ENCODE results near the gene NKX1-2. TPM values are rescaled to one million over a fixed set of nuclear protein-coding genes. Genes with fewer than 3 reads are reported as not detected.

The NKX1-2 gene
- total RNA-seq, 2 experiments from 2014 or later: not detected

DNA sequence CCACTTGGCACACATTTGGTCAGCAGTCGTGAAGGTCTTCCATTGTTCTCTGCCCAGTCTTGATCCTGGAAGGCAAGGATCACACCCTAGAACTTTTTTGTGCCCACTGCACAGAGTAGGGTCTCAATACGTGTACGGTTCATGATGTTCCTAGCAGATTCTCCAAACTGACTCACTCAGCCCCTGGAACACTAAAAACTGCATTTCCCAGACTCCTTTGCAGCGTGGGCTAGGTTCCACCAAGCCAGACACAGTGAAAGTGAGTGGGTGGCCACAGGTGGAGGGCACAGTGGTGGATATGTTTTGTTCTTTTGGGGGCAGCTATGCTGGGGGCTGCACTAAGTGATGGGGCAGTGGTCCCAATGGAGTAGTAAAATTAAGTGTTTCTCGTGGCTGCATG, 10.3 kb upstream of the NKX1-2 start:
- POLR2A ChIA-PET: no interaction called here
- Mint-ChIP-seq H3K9me3 (ENCODE audit: insufficient read depth) (peaks cover 3% of the 10 kb centered on the region), H3K4me3 (no peak overlapping the region), H3K36me3 (ENCODE audit: low read depth) (peaks cover 6% of the 10 kb centered on the region), H3K27me3 (ENCODE audit: low read depth) (peaks cover 12% of the 10 kb centered on the region), H3K4me1 (ENCODE audit: low read depth) (peaks cover 14% of the 10 kb centered on the region), H3K27ac (no peak overlapping the region)
- CTCF ChIA-PET: interaction anchor here (1.5 to 2.0 kb wide), 2 partner anchors 11 to 56 kb away, joined by 4 to 6 read pairs; no protein-coding TSS in a partner anchor
- ATAC-seq: no peak
- no peak for DNase-seq

DNA sequence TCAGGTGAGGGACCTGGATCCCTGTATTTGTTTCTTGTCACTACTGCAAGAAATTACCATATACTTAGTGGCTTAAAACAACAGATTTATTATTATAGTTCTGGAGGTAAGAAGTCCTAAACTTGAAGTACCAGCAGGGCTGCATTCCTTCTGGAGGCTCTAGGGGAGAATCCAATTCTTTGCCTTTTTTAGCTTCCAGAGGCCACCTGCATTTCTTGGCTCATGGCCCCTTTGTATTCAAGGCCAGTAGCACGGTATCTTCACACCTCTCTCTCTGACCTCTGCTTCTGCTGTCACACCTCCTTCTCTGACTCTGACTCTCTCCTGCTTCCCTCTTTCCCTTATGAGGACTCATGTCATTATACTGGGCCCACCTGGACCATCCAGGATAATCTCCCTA, 9.6 kb upstream of the NKX1-2 start:
- Mint-ChIP-seq H3K36me3 (ENCODE audit: low read depth) (peaks cover 4% of the 10 kb centered on the region), H3K4me3 (no peak overlapping the region)

DNA sequence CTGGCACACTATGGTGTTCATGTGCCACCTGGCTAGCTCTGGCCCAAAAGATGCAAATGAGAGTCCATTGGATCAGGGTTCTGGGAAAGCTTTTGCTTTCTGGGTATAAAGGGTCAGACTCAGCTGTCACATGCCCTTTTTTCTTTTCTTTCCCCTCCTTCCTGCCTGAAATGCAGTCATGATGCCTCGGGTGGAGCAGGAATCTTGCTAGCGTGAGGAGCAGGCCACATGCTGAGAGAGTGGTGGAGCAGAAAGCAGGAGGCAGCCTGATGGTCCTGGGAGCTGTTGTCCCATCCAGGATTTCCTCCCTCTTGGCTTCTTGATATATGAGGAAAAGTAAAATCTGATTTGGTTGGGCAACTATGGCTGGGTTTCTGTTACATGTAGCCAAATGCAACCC, 9.1 kb upstream of the NKX1-2 start:
- peaks cover 3% of the 10 kb centered on the region for H3K4me1 Mint-ChIP-seq (ENCODE audit: low read depth)
- H3K27me3 Mint-ChIP-seq (ENCODE audit: low read depth): peaks cover 23% of the 10 kb centered on the region
- POLR2A ChIA-PET: interaction anchor here (0.6 kb wide), 1 partner anchor 1221 kb away, joined by 3 read pairs; no protein-coding TSS in a partner anchor

More for the DNA sequence above, 9.6 kb upstream of the NKX1-2 start:
- Mint-ChIP-seq H3K27ac (no peak overlapping the region), H3K9me3 (ENCODE audit: insufficient read depth) (peaks cover 3% of the 10 kb centered on the region), H3K27me3 (ENCODE audit: low read depth) (peaks cover 19% of the 10 kb centered on the region), H3K4me1 (ENCODE audit: low read depth) (peaks cover 6% of the 10 kb centered on the region)
- DNase-seq (no peak), ATAC-seq (no peak)
- ChIA-PET POLR2A (interaction anchor here (0.6 kb wide), 1 partner anchor 1221 kb away, joined by 3 read pairs; no protein-coding TSS in a partner anchor), CTCF (no interaction called here)

DNA sequence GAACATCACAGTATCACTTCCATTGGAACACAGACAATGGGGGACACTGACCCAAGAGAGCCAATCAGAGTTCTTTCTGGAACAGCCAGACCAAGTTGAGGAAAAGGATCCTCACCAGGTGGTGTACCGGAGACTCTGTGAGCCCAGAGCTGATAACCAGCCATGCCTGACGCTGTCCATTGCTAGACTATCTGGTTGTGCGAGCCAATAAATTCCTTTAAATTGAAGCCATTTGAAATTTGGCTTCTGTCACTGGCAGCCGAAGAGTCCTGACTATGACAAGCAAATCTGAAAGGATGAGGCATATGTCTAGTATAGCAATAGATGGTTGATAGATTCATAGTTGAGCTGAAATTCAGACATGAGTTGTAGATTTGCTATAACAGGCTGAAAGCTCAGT, 8.6 kb upstream of the NKX1-2 start:
- ChIA-PET CTCF (interaction anchor here (1.0 kb wide), 1 partner anchor 55 kb away, joined by 3 read pairs; no protein-coding TSS in a partner anchor), POLR2A (no interaction called here)
- Mint-ChIP-seq H3K9me3 (ENCODE audit: insufficient read depth) (peaks cover 3% of the 10 kb centered on the region), H3K36me3 (ENCODE audit: low read depth) (peaks cover 2% of the 10 kb centered on the region), H3K27ac (no peak overlapping the region), H3K4me1 (ENCODE audit: low read depth) (peaks cover 3% of the 10 kb centered on the region), H3K27me3 (ENCODE audit: low read depth) (peaks cover 27% of the 10 kb centered on the region), H3K4me3 (no peak overlapping the region)
- ATAC-seq (no peak), DNase-seq (no peak)

More for the DNA sequence above, 9.1 kb upstream of the NKX1-2 start:
- CTCF ChIA-PET: interaction anchor here (1.0 kb wide), 1 partner anchor 55 kb away, joined by 3 read pairs; no protein-coding TSS in a partner anchor
- no peak for DNase-seq
- H3K9me3 Mint-ChIP-seq (ENCODE audit: insufficient read depth): peaks cover 3% of the 10 kb centered on the region
- no peak overlapping the region for H3K4me3 Mint-ChIP-seq
- no peak for ATAC-seq
- H3K27ac Mint-ChIP-seq: no peak overlapping the region
- H3K36me3 Mint-ChIP-seq (ENCODE audit: low read depth): peaks cover 2% of the 10 kb centered on the region

DNA sequence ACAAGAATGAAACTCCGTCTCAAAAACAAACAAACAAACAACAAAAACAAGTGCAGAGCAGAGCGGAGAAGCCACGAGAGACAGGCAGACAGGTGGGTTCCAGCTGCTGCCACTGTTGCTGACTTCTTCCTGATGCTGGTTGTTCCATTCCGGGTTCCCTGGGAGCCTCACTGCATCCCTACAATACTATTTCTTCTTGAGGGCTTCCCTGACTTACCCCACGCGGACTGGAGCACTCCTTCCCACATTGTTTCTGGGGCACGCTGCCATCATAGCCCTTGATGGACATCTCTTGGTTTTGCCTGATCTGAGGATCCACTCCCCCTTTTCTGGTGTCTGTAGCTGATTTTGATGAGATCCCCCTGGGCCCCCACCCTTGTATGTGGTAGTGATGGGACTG, 5.6 kb upstream of the NKX1-2 start:
- H3K36me3 Mint-ChIP-seq (ENCODE audit: low read depth): no peaks in the 10 kb centered on the region
- no peak for ATAC-seq
- no peak overlapping the region for H3K4me3 Mint-ChIP-seq
- POLR2A ChIA-PET: no interaction called here
- CTCF ChIA-PET: no interaction called here
- H3K27ac Mint-ChIP-seq: no peak overlapping the region
- no peak for DNase-seq
- H3K9me3 Mint-ChIP-seq (ENCODE audit: insufficient read depth): no peaks in the 10 kb centered on the region
- peaks cover under 1% of the 10 kb centered on the region for H3K4me1 Mint-ChIP-seq (ENCODE audit: low read depth)
- H3K27me3 Mint-ChIP-seq (ENCODE audit: low read depth): peaks cover 45% of the 10 kb centered on the region

DNA sequence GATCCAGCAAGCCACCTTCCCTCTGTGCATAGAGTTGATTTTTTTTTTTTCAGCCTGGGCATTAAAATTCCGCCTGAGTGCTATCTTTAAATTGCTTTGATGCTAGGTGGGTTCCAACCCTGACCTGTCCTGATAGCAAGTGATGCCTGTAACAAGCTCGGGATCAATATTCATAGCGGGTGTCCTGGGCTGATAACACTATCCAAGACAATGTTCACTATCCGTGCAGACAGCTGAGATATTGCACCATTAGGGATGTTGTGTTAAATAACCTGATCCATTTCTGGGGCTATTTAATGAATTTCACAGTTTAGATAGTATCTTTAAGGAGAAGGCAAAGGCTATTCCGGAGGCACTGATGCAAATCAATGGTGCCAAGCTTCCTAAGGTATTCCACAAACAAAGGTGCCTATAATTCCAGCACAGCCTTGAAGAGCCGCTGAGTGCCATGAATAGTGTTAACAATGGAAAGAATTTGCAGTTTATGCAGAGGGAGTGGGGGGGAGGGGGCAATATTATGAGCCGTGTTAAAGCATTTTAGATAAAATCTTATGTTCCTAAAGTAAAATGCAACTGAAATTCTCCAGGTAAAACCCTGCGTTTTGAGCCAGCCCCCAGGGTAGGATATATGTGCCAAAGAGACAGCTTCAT, 4.2 kb upstream of the NKX1-2 start:
- ATAC-seq (no peak), DNase-seq (no peak)
- ChIA-PET POLR2A (interaction anchor here (0.5 kb wide), 1 partner anchor 88 kb away, joined by 3 read pairs; no protein-coding TSS in a partner anchor), CTCF (no interaction called here)
- H3K36me3 Mint-ChIP-seq (ENCODE audit: low read depth): no peaks in the 10 kb centered on the region
- H3K27me3 Mint-ChIP-seq (ENCODE audit: low read depth): peaks cover 52% of the 10 kb centered on the region
- H3K4me3 Mint-ChIP-seq: no peak overlapping the region
- H3K4me1 Mint-ChIP-seq (ENCODE audit: low read depth): peaks cover 6% of the 10 kb centered on the region
- H3K27ac Mint-ChIP-seq: no peak overlapping the region
- no peaks in the 10 kb centered on the region for H3K9me3 Mint-ChIP-seq (ENCODE audit: insufficient read depth)

DNA sequence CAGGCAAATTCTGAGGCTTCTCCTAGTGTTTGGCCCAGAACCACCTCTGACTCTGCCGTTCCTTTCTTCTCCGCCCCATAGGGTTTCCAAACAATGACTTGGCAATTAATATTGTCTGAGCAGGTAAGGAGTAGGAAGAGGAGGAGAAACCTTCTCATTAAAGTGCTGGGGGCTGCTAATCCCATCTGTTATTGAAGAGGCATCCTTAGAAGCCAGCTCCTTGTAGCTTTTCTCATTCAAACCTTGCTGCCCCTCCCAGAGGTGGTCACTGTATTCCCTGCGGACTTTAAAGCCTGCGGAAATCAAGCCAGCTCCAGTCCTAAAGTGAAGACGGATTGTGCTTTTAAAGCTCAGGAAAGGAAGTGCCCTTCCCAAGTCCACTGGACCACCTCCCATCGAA, 1.4 kb upstream of the NKX1-2 start:
- ATAC-seq (no peak), DNase-seq (no peak)
- POLR2A ChIA-PET: interaction anchor here (0.6 kb wide), 1 partner anchor 23 kb away, joined by 3 read pairs; no protein-coding TSS in a partner anchor
- no peak overlapping the region for H3K27ac Mint-ChIP-seq
- peaks cover 71% of the 10 kb centered on the region for H3K27me3 Mint-ChIP-seq (ENCODE audit: low read depth)
- no peaks in the 10 kb centered on the region for H3K36me3 Mint-ChIP-seq (ENCODE audit: low read depth)
- CTCF ChIA-PET: no interaction called here
- H3K9me3 Mint-ChIP-seq (ENCODE audit: insufficient read depth): no peaks in the 10 kb centered on the region
- H3K4me3 Mint-ChIP-seq: no peak overlapping the region
- peaks cover 14% of the 10 kb centered on the region for H3K4me1 Mint-ChIP-seq (ENCODE audit: low read depth)

DNA sequence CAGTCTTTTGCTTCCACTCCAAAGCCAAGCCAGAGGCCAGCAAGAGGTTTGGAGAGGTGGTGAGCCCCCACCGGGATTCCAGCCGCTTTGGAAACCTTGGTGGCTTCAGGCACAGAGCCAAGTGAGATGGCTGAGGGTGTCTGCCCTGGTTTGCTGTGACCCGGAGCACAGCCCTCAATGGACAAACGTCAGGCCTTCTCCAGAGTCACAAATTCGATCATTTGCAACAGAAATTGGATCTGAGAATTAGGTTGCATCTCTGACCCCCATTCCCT, 885 bp upstream of the NKX1-2 start:
- H3K27ac Mint-ChIP-seq: no peak overlapping the region

DNA sequence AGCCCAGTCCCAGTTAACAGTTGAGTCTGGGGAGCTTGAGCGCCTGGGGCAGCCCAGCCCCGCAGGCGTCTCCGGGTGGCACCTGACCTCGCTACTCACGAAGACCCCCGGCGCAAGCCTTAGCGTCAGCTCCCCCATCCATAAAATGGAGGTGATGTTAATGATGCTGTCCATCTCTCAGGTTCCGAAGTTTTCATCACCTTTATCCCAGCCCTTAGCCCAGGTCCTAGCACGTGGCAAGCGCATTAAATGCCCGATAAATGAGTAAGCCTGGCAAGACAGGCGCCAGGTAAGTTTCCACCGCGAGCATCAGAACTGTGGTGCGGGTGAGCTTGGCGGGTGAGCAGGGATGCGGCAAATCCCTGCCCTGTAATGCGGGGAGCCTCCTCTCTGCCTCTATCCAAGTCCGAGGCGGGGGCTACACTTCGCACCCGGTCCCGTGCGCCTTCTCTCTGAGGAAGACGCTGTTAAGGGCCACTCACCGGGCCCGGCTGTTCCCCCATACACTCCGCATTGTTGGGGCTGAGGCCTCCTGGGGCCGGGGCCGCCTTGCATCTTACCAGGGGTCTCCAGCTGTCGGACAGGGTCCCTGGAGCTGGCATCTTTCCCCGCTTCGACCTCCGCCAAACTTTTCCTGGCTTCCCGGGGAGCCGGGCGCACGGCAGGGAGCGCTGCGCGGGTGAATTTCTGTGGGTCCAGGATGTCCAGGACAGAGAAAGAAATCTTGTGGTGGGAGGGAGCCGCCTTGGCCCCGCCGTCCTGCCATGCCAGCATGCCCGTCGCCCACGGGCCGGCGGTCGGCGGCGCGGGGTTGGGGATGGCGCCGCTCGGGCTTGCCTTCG, 444 bp downstream of the NKX1-2 start:
- H3K27me3 Mint-ChIP-seq (ENCODE audit: low read depth): peaks cover 72% of the 10 kb centered on the region
- peak; percentile 15 for ATAC-seq
- H3K27ac Mint-ChIP-seq: no peak overlapping the region
- ChIA-PET CTCF (interaction anchor here (0.7 to 1.0 kb wide), 2 partner anchors 12 to 46 kb away, joined by 3 to 4 read pairs; partner anchors contain the start of gene LHPP), POLR2A (no interaction called here)
- peaks cover 14% of the 10 kb centered on the region for H3K4me1 Mint-ChIP-seq (ENCODE audit: low read depth)
- no peak for DNase-seq
- no peak overlapping the region for H3K4me3 Mint-ChIP-seq
- no peaks in the 10 kb centered on the region for H3K36me3 Mint-ChIP-seq (ENCODE audit: low read depth)
- no peaks in the 10 kb centered on the region for H3K9me3 Mint-ChIP-seq (ENCODE audit: insufficient read depth)

More for the DNA sequence above, 885 bp upstream of the NKX1-2 start:
- Mint-ChIP-seq H3K9me3 (ENCODE audit: insufficient read depth) (no peaks in the 10 kb centered on the region), H3K27me3 (ENCODE audit: low read depth) (peaks cover 72% of the 10 kb centered on the region), H3K4me3 (no peak overlapping the region), H3K4me1 (ENCODE audit: low read depth) (peaks cover 14% of the 10 kb centered on the region), H3K36me3 (ENCODE audit: low read depth) (no peaks in the 10 kb centered on the region)
- ChIA-PET POLR2A (no interaction called here), CTCF (no interaction called here)
- DNase-seq (no peak), ATAC-seq (no peak)

DNA sequence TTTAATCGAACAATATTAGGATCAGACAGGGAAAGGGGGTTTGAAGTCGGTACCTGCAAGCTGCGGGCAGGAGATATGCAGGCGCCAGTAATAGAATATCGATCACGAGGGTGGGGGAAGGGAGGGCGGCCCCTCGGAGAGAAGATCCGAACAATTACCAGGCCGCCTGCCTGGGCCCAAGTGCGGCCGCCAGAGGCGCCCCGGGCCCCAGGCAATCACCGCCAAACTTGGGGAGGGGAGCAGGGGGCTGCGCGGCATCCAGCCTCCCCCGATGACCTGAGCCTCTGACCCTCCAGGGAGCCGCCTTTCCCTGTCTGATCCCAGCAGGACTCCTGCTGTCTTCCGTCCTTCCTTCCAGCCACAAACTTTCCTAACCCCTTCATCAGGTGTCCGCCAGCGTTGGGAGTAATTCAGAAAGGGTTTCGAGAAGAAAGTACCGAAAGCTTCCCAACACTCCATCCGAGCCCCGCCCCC, 1.1 kb downstream of the NKX1-2 start:
- Mint-ChIP-seq H3K36me3 (ENCODE audit: low read depth) (no peaks in the 10 kb centered on the region), H3K4me3 (no peak overlapping the region), H3K27me3 (ENCODE audit: low read depth) (peaks cover 67% of the 10 kb centered on the region), H3K27ac (no peak overlapping the region), H3K9me3 (ENCODE audit: insufficient read depth) (no peaks in the 10 kb centered on the region), H3K4me1 (ENCODE audit: low read depth) (peaks cover 14% of the 10 kb centered on the region)
- ATAC-seq (no peak), DNase-seq (no peak)
- POLR2A ChIA-PET: no interaction called here
- CTCF ChIA-PET: interaction anchor here (0.7 to 1.0 kb wide), 2 partner anchors 12 to 45 kb away, joined by 3 to 4 read pairs; partner anchors contain the start of gene LHPP

DNA sequence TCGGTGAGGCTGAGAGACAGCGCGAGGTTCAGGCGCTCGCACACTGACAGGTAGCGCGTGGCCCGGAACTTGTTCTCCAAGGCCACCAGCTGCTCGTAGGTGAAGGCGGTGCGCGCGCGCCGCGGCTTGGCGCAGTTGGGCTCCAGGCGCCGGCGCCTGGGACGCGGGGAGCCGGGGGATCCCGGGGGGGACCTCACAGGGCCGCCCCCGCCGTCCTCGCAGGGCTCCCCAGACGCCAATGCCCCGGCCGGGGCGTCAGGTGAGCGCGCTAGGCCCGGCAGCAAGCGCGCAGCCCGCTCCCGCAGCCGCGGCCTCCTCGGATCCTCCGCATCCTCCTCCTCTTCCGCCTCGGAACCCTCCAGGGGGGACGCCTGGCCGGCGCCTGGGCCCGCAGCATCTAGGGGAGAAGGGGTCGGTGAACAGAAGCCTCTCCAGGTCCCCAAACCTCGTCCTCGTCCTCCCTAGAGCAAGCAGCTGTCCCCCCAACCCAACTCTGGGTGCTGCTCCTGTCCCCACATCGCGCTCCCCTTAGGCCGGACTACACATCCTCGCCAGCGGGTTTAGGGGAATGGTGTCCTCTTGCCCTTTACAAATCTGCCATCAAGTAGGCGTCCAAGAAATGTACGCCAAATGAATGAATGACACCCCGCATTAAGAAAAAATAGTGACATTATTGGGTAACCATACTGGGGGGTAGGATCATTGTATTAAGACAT, 1.9 kb downstream of the NKX1-2 start:
- Mint-ChIP-seq H3K27ac (no peak overlapping the region), H3K27me3 (ENCODE audit: low read depth) (peaks cover 62% of the 10 kb centered on the region), H3K4me3 (peak overlapping the region; percentile 22), H3K36me3 (ENCODE audit: low read depth) (no peaks in the 10 kb centered on the region), H3K9me3 (ENCODE audit: insufficient read depth) (no peaks in the 10 kb centered on the region), H3K4me1 (ENCODE audit: low read depth) (peaks cover 14% of the 10 kb centered on the region)
- POLR2A ChIA-PET: no interaction called here
- CTCF ChIA-PET: interaction anchor here (1.0 kb wide), 1 partner anchor 44 kb away, joined by 3 read pairs; no protein-coding TSS in a partner anchor
- DNase-seq (no peak), ATAC-seq (no peak)

Measured in activated CD8-positive, alpha-beta T cell treated with anti-CD3 and anti-CD28 coated beads, Interleukin-2, amount 10 ng/mL, durations not matched to agents 7 days and 5 days (primary cell).